SK-N-SH (cell line): Measurements from ENCODE around the gene MAT1A. TPM values are rescaled to one million over a fixed set of nuclear protein-coding genes. Genes with fewer than 3 reads are reported as not detected.

ENCODE experiments used
- CTCF ChIA-PET: fragments of 300-600, 350-600 bp; formaldehyde crosslinking; extraction: SDS; loops from one replicate; lab custom pipeline; 2021; lab: Yijun Ruan, JAX
- POLR2A ChIA-PET: fragments of 350-600 bp; sonication (Branson Sonifier 250); formaldehyde crosslinking; extraction: SDS; loops from one replicate; lab custom pipeline; 2020; ENCODE audit warnings: antibody characterized with exemption, inconsistent platforms; lab: Yijun Ruan, JAX
- DNase-seq: peaks from one replicate; pipeline ENCODE4 v3.0.0; 2012
- H2AFZ ChIP-seq: fragments of 200-600 bp; sonication (generic); 2 replicates; pipeline ENCODE4 v1.8.1; 2016; ENCODE audit warnings: antibody characterized with exemption, mild to moderate bottlenecking, low read depth
- H3F3A ChIP-seq: fragments of 200-600 bp; sonication (generic); replicated peaks from 2 replicates; pipeline ENCODE3; 2016; ENCODE audit warnings: antibody characterized with exemption, mild to moderate bottlenecking; ENCODE audit not compliant: insufficient read depth
- H3K27ac ChIP-seq, 2 experiments: fragments of 200-500 bp in 1 of 2; fragments of 200-600 bp in 1 of 2; sonication (Bioruptor generic) in 1 of 2; sonication (generic), shearing (Covaris generic) in 1 of 2; 2 replicates each; pipeline versions ENCODE4 v1.5.1 to v1.6.1; 2014 to 2016; ENCODE audit warnings: low read depth in 2 of 2, inconsistent platforms in 1 of 2, low read length in 1 of 2, mild to moderate bottlenecking in 1 of 2, mixed read lengths in 1 of 2
- H3K27me3 ChIP-seq: fragments of 200-600 bp; sonication (generic), shearing (Covaris generic); 2 replicates; pipeline ENCODE4 v1.6.1; 2016; ENCODE audit warnings: mixed run types; ENCODE audit not compliant: insufficient read depth
- H3K36me3 ChIP-seq, 2 experiments: fragments of 200-500 bp in 1 of 2; fragments of 200-600 bp in 1 of 2; sonication (Bioruptor generic) in 1 of 2; sonication (generic) in 1 of 2; replicated peaks in 1 of 2; 2 replicates each; pipeline versions ENCODE3 to v1.5.1; 2014 to 2016; ENCODE audit warnings: low read length in 1 of 2, mild to moderate bottlenecking in 1 of 2; ENCODE audit not compliant: insufficient read depth in 2 of 2, control insufficient read depth in 1 of 2
- H3K4me1 ChIP-seq, 2 experiments: fragments of 200-500 bp in 1 of 2; fragments of 200-600 bp in 1 of 2; sonication (Bioruptor generic) in 1 of 2; sonication (generic), shearing (Covaris generic) in 1 of 2; 2 replicates each; pipeline versions ENCODE4 v1.5.1 to v1.6.1; 2014 to 2016; ENCODE audit warnings: low read depth in 1 of 2, low read length in 1 of 2, mixed run types in 1 of 2; ENCODE audit not compliant: insufficient read depth in 2 of 2, control insufficient read depth in 1 of 2
- H3K4me2 ChIP-seq: fragments of 200-600 bp; sonication (generic), shearing (Covaris generic); 2 replicates; pipeline ENCODE4 v1.6.1; 2017; ENCODE audit warnings: mixed run types
- H3K4me3 ChIP-seq, 2 experiments: fragments of 200-500 bp in 1 of 2; fragments of 200-600 bp in 1 of 2; sonication (Bioruptor generic) in 1 of 2; sonication (generic), shearing (Covaris generic) in 1 of 2; 2 replicates each; pipeline versions ENCODE4 v1.5.1 to v1.8.1; 2014 to 2016; ENCODE audit warnings: low read depth in 2 of 2, inconsistent platforms in 1 of 2, low read length in 1 of 2, mild to moderate bottlenecking in 1 of 2, mixed read lengths in 1 of 2, moderate library complexity in 1 of 2
- H3K79me2 ChIP-seq: fragments of 200-600 bp; sonication (generic); 2 replicates; pipeline ENCODE4 v1.8.1; 2017; ENCODE audit warnings: mild to moderate bottlenecking; ENCODE audit not compliant: insufficient read depth
- H3K9ac ChIP-seq: fragments of 200-600 bp; sonication (generic); 2 replicates; pipeline ENCODE4 v1.6.1; 2017; ENCODE audit warnings: mixed run types
- H3K9me2 ChIP-seq: fragments of 200-600 bp; sonication (generic); 2 replicates; pipeline ENCODE4 v1.6.1; 2017; ENCODE audit warnings: mixed run types
- H3K9me3 ChIP-seq: fragments of 200-600 bp; sonication (generic); 2 replicates; pipeline ENCODE4 v1.6.1; 2017; ENCODE audit warnings: mixed run types, mild to moderate bottlenecking, moderate library complexity
- H4K20me1 ChIP-seq: fragments of 200-600 bp; sonication (generic); 2 replicates; pipeline ENCODE4 v1.6.1; 2017; ENCODE audit warnings: mild to moderate bottlenecking, mixed run types; ENCODE audit not compliant: insufficient read depth
- CHD2 ChIP-seq: fragments of 150-350 bp; IDR thresholded peaks from 2 replicates; pipeline ENCODE4 v1.6.1; 2018; ENCODE audit warnings: low read length; ENCODE audit not compliant: partially characterized antibody
- ELF1 ChIP-seq: IDR thresholded peaks from 2 replicates; pipeline ENCODE4 v1.4.0; 2012
- EP300 ChIP-seq, 2 experiments: IDR thresholded peaks; 2 replicates each; pipeline versions ENCODE4 v1.4.0 to v1.6.1; 2012; ENCODE audit warnings: borderline replicate concordance in 1 of 2, low read depth in 1 of 2, low read length in 1 of 2
- EZH2phosphoT487 ChIP-seq: fragments of 200-600 bp; sonication (generic); IDR thresholded peaks from 2 replicates; pipeline ENCODE4 v1.6.1; 2017; ENCODE audit warnings: low read depth, mixed run types, mild to moderate bottlenecking, antibody characterized with exemption, moderate library complexity, borderline replicate concordance
- FOXM1 ChIP-seq: IDR thresholded peaks from 2 replicates; pipeline ENCODE4 v1.4.0; 2012; ENCODE audit warnings: low read depth, mild to moderate bottlenecking
- GABPA ChIP-seq: IDR thresholded peaks from 2 replicates; pipeline ENCODE4 v1.4.0; 2012; ENCODE audit warnings: low read depth, mild to moderate bottlenecking
- JUND ChIP-seq: IDR thresholded peaks from 2 replicates; pipeline ENCODE4 v1.4.0; 2012
- MEF2A ChIP-seq: IDR thresholded peaks from 2 replicates; pipeline ENCODE4 v1.4.0; 2012; ENCODE audit warnings: low read depth, borderline replicate concordance
- MXI1 ChIP-seq: IDR thresholded peaks from 2 replicates; pipeline ENCODE4 v1.6.1; 2012; ENCODE audit warnings: mild to moderate bottlenecking, low read depth, low read length, improper control_type of control experiment
- RAD21 ChIP-seq: IDR thresholded peaks from 2 replicates; pipeline ENCODE4 v1.6.1; 2012; ENCODE audit warnings: mild to moderate bottlenecking, low read length
- RCOR1 ChIP-seq: fragments of 150-350 bp; IDR thresholded peaks from 2 replicates; pipeline ENCODE4 v1.6.1; 2017; ENCODE audit warnings: antibody characterized with exemption, low read length
- RFX5 ChIP-seq: IDR thresholded peaks from 2 replicates; pipeline ENCODE4 v1.6.1; 2012; ENCODE audit warnings: mild to moderate bottlenecking, improper control_type of control experiment, low read length
- SIN3A ChIP-seq: IDR thresholded peaks from 2 replicates; pipeline ENCODE4 v1.6.1; 2012; ENCODE audit warnings: low read depth, mild to moderate bottlenecking, low read length, moderate library complexity, borderline replicate concordance
- SMC3 ChIP-seq: IDR thresholded peaks from 2 replicates; pipeline ENCODE4 v1.6.1; 2012; ENCODE audit warnings: low read depth, low read length, improper control_type of control experiment
- TCF12 ChIP-seq: IDR thresholded peaks from 2 replicates; pipeline ENCODE4 v1.4.0; 2012
- YY1 ChIP-seq: IDR thresholded peaks from 2 replicates; pipeline ENCODE4 v1.4.0; 2012; ENCODE audit warnings: low read depth, mild to moderate bottlenecking
- WGBS: methylation state at CpG from one replicate; pipeline ENCODE4 v1.1.6; 2017; ENCODE audit warnings: low lambda C conversion rate; 5-methylcytosine and 5-hydroxymethylcytosine counted together
- polyA plus RNA-seq, 3 experiments: library from polyadenylated mRNA; depleted of rRNA; stranded (reverse); fragments of >200 nt; gene quantifications; 2 replicates each; pipeline ENCODE4 v1.2.3, GENCODE V29; 2012
- TF ChIP-seq, protein P1 (sequence below): fragments of 150-350 bp; IDR thresholded peaks from 2 replicates; pipeline ENCODE4 v1.6.1; 2016; ENCODE audit warnings: mild to moderate bottlenecking, low read depth, low read length
- TF ChIP-seq, protein P2 (sequence below): fragments of 200-600 bp; sonication (generic); IDR thresholded peaks from 2 replicates; pipeline ENCODE4 v1.6.1; 2017; ENCODE audit warnings: antibody characterized with exemption, mild to moderate bottlenecking, moderate library complexity
- TF ChIP-seq, protein P3 (sequence below): IDR thresholded peaks from 2 replicates; pipeline ENCODE4 v1.4.0; 2012; ENCODE audit warnings: low read depth, borderline replicate concordance
- TF ChIP-seq, protein P4 (sequence below): fragments of 150-350 bp; IDR thresholded peaks from 2 replicates; pipeline ENCODE4 v1.6.1; 2017; ENCODE audit warnings: antibody characterized with exemption, low read length, low read depth, borderline replicate concordance

MAT1A gene
- polyA plus RNA-seq (2012; rRNA removed), result 0.03 and 0.05 TPM in 2 replicates
- 0.07 and 0.24 TPM in 2 replicates for polyA plus RNA-seq (2012; cell fraction: cytosol; rRNA removed)
- polyA plus RNA-seq (2012; cell fraction: nucleus; rRNA removed), result 0.07 TPM in 2 replicates

DNA sequence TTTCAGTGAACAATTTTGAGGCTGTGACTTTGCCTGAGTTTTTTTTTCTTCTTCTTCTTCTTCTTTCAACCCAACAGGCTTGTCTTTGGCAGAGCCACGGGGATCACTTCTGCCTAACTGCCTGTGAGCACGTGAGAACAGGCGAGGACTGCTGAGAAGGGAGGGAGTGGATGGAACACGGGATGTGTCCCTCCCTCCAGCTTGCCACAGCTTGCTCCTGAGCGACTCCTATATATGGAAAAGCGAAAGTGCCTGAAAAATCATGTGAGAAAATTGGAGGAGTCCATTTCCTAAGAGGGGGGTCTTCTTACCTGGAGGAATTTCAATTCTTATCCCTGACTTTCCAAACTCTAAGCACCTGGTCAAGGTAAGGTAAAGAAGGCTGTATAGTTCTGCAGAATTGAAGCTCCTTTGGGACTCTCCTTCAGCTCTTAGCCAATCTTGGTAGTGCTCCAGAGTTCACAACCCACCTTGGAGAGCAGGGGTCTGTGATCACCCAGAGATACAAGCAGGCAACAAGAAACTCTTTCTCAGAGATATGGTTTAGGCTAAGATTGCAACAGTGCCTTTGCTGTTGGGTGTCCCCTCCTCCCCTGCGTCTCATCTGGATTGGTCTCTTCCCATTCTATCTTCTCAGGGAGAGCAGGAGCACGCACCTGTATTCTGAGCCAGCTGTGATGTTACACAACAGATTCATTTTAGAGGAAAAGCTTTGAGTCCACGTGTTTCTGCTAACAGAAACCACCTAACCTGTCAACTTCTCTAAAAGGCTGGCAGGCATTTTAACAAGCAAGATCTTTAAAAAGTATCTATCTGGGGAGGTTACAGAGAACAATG, at the start of gene MAT1A:
Gene MAT1A, minus strand, starts transcription at position 208 of the 837 bp plus-strand sequence. CDS start 235 bp downstream, outside the sequence.
- H3K27ac ChIP-seq, result no peak within 1 kb of the TSS
- H2AFZ ChIP-seq, result no peak within 1 kb of the TSS
- no peaks in the 10 kb centered on the region for H3K36me3 ChIP-seq
- H4K20me1 ChIP-seq, result no peaks in the 10 kb centered on the region
- no peaks in the 10 kb centered on the region for H3K27me3 ChIP-seq
- H3K4me2 ChIP-seq, result no peak within 1 kb of the TSS; the same call in 1 of the 2 replicates
- H3K9me3 ChIP-seq, result no peaks in the 10 kb centered on the region
- no peaks in the 10 kb centered on the region for H3F3A ChIP-seq
- H3K79me2 ChIP-seq, result no peaks in the 10 kb centered on the region
- POLR2A ChIA-PET, result no interaction called here
- CTCF ChIA-PET, result interaction anchor here (0.8 to 1.1 kb wide), 2 partner anchors 29 to 36 kb away, joined by 3 read pairs; no protein-coding TSS in a partner anchor
- H3K9me2 ChIP-seq, result no peaks in the 10 kb centered on the region
- H3K4me3 ChIP-seq, result no peak within 1 kb of the TSS; a peak in 1 of 4 replicates
- DNase-seq, result no peak
- H3K9ac ChIP-seq, result no peak within 1 kb of the TSS
- TF ChIP-seq, protein P1, sequence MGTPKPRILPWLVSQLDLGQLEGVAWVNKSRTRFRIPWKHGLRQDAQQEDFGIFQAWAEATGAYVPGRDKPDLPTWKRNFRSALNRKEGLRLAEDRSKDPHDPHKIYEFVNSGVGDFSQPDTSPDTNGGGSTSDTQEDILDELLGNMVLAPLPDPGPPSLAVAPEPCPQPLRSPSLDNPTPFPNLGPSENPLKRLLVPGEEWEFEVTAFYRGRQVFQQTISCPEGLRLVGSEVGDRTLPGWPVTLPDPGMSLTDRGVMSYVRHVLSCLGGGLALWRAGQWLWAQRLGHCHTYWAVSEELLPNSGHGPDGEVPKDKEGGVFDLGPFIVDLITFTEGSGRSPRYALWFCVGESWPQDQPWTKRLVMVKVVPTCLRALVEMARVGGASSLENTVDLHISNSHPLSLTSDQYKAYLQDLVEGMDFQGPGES, result no peak
- TF ChIP-seq, protein P2, sequence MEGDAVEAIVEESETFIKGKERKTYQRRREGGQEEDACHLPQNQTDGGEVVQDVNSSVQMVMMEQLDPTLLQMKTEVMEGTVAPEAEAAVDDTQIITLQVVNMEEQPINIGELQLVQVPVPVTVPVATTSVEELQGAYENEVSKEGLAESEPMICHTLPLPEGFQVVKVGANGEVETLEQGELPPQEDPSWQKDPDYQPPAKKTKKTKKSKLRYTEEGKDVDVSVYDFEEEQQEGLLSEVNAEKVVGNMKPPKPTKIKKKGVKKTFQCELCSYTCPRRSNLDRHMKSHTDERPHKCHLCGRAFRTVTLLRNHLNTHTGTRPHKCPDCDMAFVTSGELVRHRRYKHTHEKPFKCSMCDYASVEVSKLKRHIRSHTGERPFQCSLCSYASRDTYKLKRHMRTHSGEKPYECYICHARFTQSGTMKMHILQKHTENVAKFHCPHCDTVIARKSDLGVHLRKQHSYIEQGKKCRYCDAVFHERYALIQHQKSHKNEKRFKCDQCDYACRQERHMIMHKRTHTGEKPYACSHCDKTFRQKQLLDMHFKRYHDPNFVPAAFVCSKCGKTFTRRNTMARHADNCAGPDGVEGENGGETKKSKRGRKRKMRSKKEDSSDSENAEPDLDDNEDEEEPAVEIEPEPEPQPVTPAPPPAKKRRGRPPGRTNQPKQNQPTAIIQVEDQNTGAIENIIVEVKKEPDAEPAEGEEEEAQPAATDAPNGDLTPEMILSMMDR, result peak; percentile 8; the same call in 1 of the 2 replicates
- 16% methylated on average over 9 of the region's 9 CpGs for WGBS
- no peaks in the 10 kb centered on the region; a peak in 1 of 4 replicates for H3K4me1 ChIP-seq

DNA sequence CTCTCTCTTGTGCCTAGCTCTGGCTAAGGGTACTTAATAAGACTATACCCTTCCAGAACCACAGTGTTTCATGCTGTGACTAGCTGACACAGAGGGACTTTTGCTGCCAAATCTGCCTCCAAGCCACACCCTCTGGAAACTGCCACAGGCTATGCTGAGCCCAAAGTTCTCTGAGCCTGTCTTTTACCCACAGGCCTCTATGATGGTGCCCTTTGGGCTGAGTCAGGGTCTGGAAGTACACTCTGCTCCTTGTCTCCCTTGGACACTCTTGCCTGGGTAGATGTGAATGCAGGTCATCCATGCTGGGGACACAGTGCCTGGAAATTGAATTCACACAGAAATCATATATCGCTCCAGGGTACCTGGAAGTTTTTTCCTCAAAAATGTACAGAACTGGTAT, 44.5 kb upstream of the MAT1A start:
- CTCF ChIA-PET, result no interaction called here
- H4K20me1 ChIP-seq, result no peaks in the 10 kb centered on the region
- H2AFZ ChIP-seq, result no peak overlapping the region
- no peaks in the 10 kb centered on the region for H3K79me2 ChIP-seq
- WGBS, result 55% methylated on average over 1 of the region's 1 CpG
- H3K9ac ChIP-seq, result no peak overlapping the region
- no peak overlapping the region for H3K27ac ChIP-seq
- no peaks in the 10 kb centered on the region for H3K36me3 ChIP-seq
- H3K4me2 ChIP-seq, result no peak overlapping the region
- POLR2A ChIA-PET, result no interaction called here
- no peaks in the 10 kb centered on the region for H3F3A ChIP-seq
- no peak for TF ChIP-seq RCOR1
- TF ChIP-seq JUND, result no peak
- no peak for TF ChIP-seq EP300 (IDR thresholded peaks at IDR 0.05; ENCODE audit: borderline replicate concordance in 1 of 2, low read depth in 1 of 2, low read length in 1 of 2)
- no peak for TF ChIP-seq SIN3A
- no peak for TF ChIP-seq ELF1
- TF ChIP-seq CHD2, result no peak
- no peak for TF ChIP-seq MEF2A
- TF ChIP-seq RFX5, result no peak
- TF ChIP-seq RAD21, result no peak
- TF ChIP-seq GABPA, result no peak
- TF ChIP-seq, protein P3, sequence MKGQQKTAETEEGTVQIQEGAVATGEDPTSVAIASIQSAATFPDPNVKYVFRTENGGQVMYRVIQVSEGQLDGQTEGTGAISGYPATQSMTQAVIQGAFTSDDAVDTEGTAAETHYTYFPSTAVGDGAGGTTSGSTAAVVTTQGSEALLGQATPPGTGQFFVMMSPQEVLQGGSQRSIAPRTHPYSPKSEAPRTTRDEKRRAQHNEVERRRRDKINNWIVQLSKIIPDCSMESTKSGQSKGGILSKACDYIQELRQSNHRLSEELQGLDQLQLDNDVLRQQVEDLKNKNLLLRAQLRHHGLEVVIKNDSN, result no peak
- no peak for TF ChIP-seq SMC3
- TF ChIP-seq EZH2phosphoT487, result no peak
- TF ChIP-seq TCF12, result no peak
- TF ChIP-seq YY1, result no peak
- TF ChIP-seq FOXM1, result no peak
- no peak for TF ChIP-seq MXI1
- TF ChIP-seq, protein P4, sequence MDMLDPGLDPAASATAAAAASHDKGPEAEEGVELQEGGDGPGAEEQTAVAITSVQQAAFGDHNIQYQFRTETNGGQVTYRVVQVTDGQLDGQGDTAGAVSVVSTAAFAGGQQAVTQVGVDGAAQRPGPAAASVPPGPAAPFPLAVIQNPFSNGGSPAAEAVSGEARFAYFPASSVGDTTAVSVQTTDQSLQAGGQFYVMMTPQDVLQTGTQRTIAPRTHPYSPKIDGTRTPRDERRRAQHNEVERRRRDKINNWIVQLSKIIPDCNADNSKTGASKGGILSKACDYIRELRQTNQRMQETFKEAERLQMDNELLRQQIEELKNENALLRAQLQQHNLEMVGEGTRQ, result no peak
- TF ChIP-seq, protein P1, result no peak
- no peaks in the 10 kb centered on the region for H3K4me1 ChIP-seq
- H3K27me3 ChIP-seq, result no peaks in the 10 kb centered on the region
- DNase-seq, result no peak
- H3K9me2 ChIP-seq, result 0 out of 2 replicates have a peak, but pooled peaks cover 3% of the 10 kb centered on the region
- no peaks in the 10 kb centered on the region for H3K9me3 ChIP-seq
- H3K4me3 ChIP-seq, result no peak overlapping the region
